ENCODE results near the gene OR2A14. TPM values are rescaled to one million over a fixed set of nuclear protein-coding genes. Genes with fewer than 3 reads are reported as not detected.

Gene OR2A14, protein sequence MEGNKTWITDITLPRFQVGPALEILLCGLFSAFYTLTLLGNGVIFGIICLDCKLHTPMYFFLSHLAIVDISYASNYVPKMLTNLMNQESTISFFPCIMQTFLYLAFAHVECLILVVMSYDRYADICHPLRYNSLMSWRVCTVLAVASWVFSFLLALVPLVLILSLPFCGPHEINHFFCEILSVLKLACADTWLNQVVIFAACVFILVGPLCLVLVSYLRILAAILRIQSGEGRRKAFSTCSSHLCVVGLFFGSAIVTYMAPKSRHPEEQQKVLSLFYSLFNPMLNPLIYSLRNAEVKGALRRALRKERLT
- not detected in 2 replicates for total RNA-seq

DNA sequence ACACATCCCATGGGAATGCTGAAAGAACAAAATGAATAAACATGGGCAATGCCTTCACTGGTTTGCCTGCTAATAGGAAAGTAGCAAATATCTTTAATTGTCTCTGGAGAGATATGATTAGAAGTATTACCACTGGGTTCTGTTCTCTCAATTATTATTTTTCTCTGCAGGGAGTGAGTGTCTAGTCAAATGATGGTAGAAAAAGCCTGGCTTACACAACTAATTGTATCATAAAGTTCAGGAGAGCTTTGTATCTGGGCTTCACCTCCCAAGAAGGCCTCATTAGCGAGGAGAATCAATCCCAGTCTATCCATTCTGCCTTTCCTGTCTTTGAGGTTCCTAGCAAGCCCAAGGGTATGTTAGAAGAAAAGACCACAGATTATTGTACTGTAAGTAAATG lies at the start of gene OR2A14:
OR2A14 (plus strand) TSS at position 301 of the 400 bp plus-strand sequence. CDS start 5,937 bp downstream, outside the sequence.
- Histone ChIP-seq H3K4me3 (ENCODE audit: low read depth, low read length) (no peak within 1 kb of the TSS), H3K36me3 (ENCODE audit: control insufficient read depth, insufficient read depth, low read length) (no peaks in the 10 kb centered on the region), H3K27me3 (ENCODE audit: control insufficient read depth, insufficient read depth, low read length) (no peaks in the 10 kb centered on the region)
- TF ChIP-seq, protein P1, sequence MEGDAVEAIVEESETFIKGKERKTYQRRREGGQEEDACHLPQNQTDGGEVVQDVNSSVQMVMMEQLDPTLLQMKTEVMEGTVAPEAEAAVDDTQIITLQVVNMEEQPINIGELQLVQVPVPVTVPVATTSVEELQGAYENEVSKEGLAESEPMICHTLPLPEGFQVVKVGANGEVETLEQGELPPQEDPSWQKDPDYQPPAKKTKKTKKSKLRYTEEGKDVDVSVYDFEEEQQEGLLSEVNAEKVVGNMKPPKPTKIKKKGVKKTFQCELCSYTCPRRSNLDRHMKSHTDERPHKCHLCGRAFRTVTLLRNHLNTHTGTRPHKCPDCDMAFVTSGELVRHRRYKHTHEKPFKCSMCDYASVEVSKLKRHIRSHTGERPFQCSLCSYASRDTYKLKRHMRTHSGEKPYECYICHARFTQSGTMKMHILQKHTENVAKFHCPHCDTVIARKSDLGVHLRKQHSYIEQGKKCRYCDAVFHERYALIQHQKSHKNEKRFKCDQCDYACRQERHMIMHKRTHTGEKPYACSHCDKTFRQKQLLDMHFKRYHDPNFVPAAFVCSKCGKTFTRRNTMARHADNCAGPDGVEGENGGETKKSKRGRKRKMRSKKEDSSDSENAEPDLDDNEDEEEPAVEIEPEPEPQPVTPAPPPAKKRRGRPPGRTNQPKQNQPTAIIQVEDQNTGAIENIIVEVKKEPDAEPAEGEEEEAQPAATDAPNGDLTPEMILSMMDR (IDR thresholded peaks at IDR 0.05; ENCODE audit: insufficient read depth, low read length, severe bottlenecking), result no peak
- DNase-seq (ENCODE audit: low read depth), result no peak
- FAIRE-seq, result no peak

DNA sequence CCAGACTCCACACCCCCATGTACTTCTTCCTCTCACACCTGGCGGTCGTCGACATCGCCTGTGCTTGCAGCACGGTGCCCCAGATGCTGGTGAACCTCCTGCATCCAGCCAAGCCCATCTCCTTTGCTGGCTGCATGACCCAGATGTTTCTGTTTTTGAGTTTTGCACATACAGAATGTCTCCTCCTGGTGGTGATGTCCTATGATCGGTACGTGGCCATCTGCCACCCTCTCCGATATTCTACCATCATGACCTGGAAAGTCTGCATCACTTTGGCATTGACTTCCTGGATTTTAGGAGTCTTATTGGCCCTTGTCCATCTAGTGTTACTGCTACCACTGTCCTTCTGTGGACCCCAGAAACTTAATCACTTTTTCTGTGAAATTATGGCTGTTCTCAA lies 48.6 kb upstream of the OR2A14 start:
- Histone ChIP-seq H3K4me3 (ENCODE audit: low read depth, low read length) (no peak overlapping the region), H3K36me3 (ENCODE audit: control insufficient read depth, insufficient read depth, low read length) (no peaks in the 10 kb centered on the region), H3K27me3 (ENCODE audit: control insufficient read depth, insufficient read depth, low read length) (no peaks in the 10 kb centered on the region)
- TF ChIP-seq, protein P1 (IDR thresholded peaks at IDR 0.05; ENCODE audit: insufficient read depth, low read length, severe bottlenecking), result no peak
- FAIRE-seq, result no peak
- no peak for DNase-seq (ENCODE audit: low read depth)

DNA sequence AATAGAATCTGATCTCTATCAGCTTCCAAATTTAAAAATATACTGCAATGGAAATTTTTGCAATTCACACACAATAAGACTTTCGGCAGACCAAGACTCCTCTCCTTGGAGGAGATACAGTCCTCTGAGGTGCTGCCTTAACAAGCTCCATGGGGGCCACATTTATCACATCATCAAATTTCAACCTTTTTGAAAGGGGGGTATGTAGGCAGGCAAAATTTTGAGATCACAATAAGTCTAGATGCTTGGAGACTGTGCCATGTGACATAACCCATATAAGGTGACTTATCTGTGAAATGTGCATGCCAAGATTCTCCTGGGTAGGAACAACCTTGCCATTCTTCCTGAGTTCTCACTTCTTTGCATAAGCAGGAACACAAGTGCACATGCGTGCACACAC lies 37.0 kb upstream of the OR2A14 start, which contains the start of gene OR2A12:
OR2A12 (plus strand) TSS at position 301 of the 400 bp plus-strand sequence. CDS start 8,830 bp downstream, outside the sequence.
- H3K4me3 ChIP-seq (ENCODE audit: low read depth, low read length), result no peak within 1 kb of the TSS

DNA sequence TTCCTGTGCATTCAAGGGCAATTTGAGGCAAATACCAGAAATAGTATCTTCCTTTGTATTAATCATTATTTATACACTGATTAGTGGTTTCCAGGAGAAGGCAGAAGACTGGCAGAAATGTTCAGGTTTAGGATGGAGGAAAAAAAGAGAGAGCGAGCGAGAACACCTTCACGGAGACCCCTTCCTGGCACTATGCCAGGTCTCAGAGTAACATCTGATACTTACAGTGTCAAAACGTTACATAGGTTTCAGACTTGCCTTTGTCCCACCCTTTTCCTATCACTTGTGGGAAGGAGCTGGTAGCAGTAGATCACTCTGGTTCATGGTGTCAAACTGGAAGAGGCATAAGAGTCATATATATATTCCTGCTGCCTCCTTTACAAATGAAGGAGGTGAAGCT lies 36.2 kb upstream of the OR2A14 start:
- no peak for FAIRE-seq
- no peaks in the 10 kb centered on the region for H3K27me3 ChIP-seq (ENCODE audit: control insufficient read depth, insufficient read depth, low read length)

More for the DNA sequence above, 37.0 kb upstream of the OR2A14 start, which contains the start of gene OR2A12:
- Histone ChIP-seq H3K27me3 (ENCODE audit: control insufficient read depth, insufficient read depth, low read length) (no peaks in the 10 kb centered on the region), H3K36me3 (ENCODE audit: control insufficient read depth, insufficient read depth, low read length) (no peaks in the 10 kb centered on the region)
- TF ChIP-seq, protein P1 (IDR thresholded peaks at IDR 0.05; ENCODE audit: insufficient read depth, low read length, severe bottlenecking), result no peak
- no peak for DNase-seq (ENCODE audit: low read depth)
- FAIRE-seq, result no peak

DNA sequence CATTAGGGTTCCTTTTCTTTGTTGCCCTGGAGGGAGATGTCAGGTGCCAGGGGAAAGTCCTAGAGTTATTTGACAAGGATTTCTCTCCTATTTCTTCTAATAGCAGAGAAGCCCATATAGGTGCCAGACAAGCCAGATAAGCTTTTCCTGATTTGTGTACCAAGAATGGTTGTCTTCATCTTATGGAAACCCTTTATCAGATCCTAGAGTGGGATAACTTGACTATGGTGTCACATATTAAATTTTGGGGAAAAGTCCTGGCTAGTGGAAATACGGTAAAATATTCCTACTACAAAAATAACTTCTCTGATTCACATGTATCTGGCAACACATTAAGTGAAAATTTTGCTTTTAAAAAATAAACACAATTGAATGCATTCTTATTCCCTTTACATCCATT lies 35.7 kb upstream of the OR2A14 start:
- Histone ChIP-seq H3K36me3 (ENCODE audit: control insufficient read depth, insufficient read depth, low read length) (no peaks in the 10 kb centered on the region), H3K4me3 (ENCODE audit: low read depth, low read length) (no peak overlapping the region), H3K27me3 (ENCODE audit: control insufficient read depth, insufficient read depth, low read length) (no peaks in the 10 kb centered on the region)
- DNase-seq (ENCODE audit: low read depth) (no peak), FAIRE-seq (no peak)
- TF ChIP-seq, protein P1 (IDR thresholded peaks at IDR 0.05; ENCODE audit: insufficient read depth, low read length, severe bottlenecking), result no peak

More for the DNA sequence above, 36.2 kb upstream of the OR2A14 start:
- TF ChIP-seq, protein P1 (IDR thresholded peaks at IDR 0.05; ENCODE audit: insufficient read depth, low read length, severe bottlenecking), result no peak
- DNase-seq (ENCODE audit: low read depth), result no peak
- Histone ChIP-seq H3K4me3 (ENCODE audit: low read depth, low read length) (no peak overlapping the region), H3K36me3 (ENCODE audit: control insufficient read depth, insufficient read depth, low read length) (no peaks in the 10 kb centered on the region)
